A673 (cell line): Measurements from ENCODE around the gene PIPOX. TPM values are rescaled to one million over a fixed set of nuclear protein-coding genes. Genes with fewer than 3 reads are reported as not detected.

ENCODE experiments used
- BruUV-seq: library from RNA; stranded (reverse); fragments of 400-500 nt; replicated peaks from 2 replicates; lab custom pipeline; 2021; lab: Mats Ljungman, UMichigan
- CTCF ChIA-PET: fragments of 300-600 bp; sonication (Branson Sonifier 250); formaldehyde crosslinking; loops from one replicate; lab custom pipeline; 2022; ENCODE audit warnings: antibody characterized with exemption; lab: Charles Lee
- POLR2A ChIA-PET: fragments of 300-600 bp; sonication (Branson Sonifier 250); formaldehyde crosslinking; loops from one replicate; lab custom pipeline; 2022; ENCODE audit warnings: antibody characterized with exemption; ENCODE audit not compliant: low non-redundant PET; lab: Charles Lee
- DNase-seq: peaks from one replicate; pipeline ENCODE4 v3.0.0-alpha.2; 2015; ENCODE audit warnings: low spot score
- H3K27ac ChIP-seq: fragments of 200-600 bp; sonication (generic); 2 replicates; pipeline ENCODE4 v1.5.1; 2016; ENCODE audit warnings: mixed run types, low read depth, mild to moderate bottlenecking, mixed read lengths, antibody characterized with exemption, low read length; ENCODE audit not compliant: poor library complexity, severe bottlenecking
- H3K27me3 ChIP-seq: fragments of 200-600 bp; sonication (generic); replicated peaks from 2 replicates; pipeline ENCODE4 v1.6.1; 2017; ENCODE audit warnings: mixed run types, low read depth, mild to moderate bottlenecking, mixed read lengths, antibody characterized with exemption, low read length; ENCODE audit not compliant: insufficient read depth, poor library complexity
- H3K36me3 ChIP-seq: fragments of 200-600 bp; sonication (generic); 2 replicates; pipeline ENCODE4 v1.6.1; 2016; ENCODE audit warnings: mixed run types, mild to moderate bottlenecking, mixed read lengths, antibody characterized with exemption, low read length; ENCODE audit not compliant: insufficient read depth, poor library complexity, severe bottlenecking
- H3K4me1 ChIP-seq: fragments of 200-600 bp; sonication (generic); 2 replicates; pipeline ENCODE4 v1.6.1; 2017; ENCODE audit warnings: mixed run types, mild to moderate bottlenecking, mixed read lengths, antibody characterized with exemption, low read length; ENCODE audit not compliant: insufficient read depth, poor library complexity, severe bottlenecking
- H3K4me3 ChIP-seq: fragments of 200-600 bp; sonication (generic); 2 replicates; pipeline ENCODE4 v1.5.1; 2016; ENCODE audit warnings: low read depth, mixed run types, mild to moderate bottlenecking, mixed read lengths, low read length; ENCODE audit not compliant: poor library complexity, severe bottlenecking
- H3K9me3 ChIP-seq: fragments of 200-600 bp; sonication (generic); 2 replicates; pipeline ENCODE4 v1.6.1; 2016; ENCODE audit warnings: mixed run types, low read depth, mild to moderate bottlenecking, mixed read lengths, antibody characterized with exemption, low read length; ENCODE audit not compliant: poor library complexity, severe bottlenecking
- CTCF ChIP-seq: fragments of 300-800, 200-600 bp; sonication (generic); conservative IDR thresholded peaks from 2 replicates; pipeline ENCODE4 v1.5.1; 2017; ENCODE audit warnings: low read depth, mild to moderate bottlenecking, antibody characterized with exemption, low read length, moderate library complexity, mixed read lengths
- EZH2 ChIP-seq: fragments of 200-600 bp; sonication (generic); IDR thresholded peaks from 2 replicates; pipeline ENCODE4 v1.6.1; 2017; ENCODE audit warnings: borderline replicate concordance, low read depth, mild to moderate bottlenecking, mixed read lengths, antibody characterized with exemption, low read length; ENCODE audit not compliant: poor library complexity, severe bottlenecking
- intact Hi-C: fragments of 100-400 bp; cut with micrococcal nuclease; formaldehyde crosslinking; loops from one replicate; pipeline ENCODE4 v1.10.0; 2022; ENCODE audit not compliant: unreplicated experiment
- total RNA-seq: library from RNA; stranded (reverse); gene quantifications from 2 replicates; pipeline ENCODE4 v1.2.3, GENCODE V29; 2021

The PIPOX gene
- total RNA-seq, 1 experiment from 2014 or later, result 8.8 TPM

GRCh38 chr17:29008591-29008990 lies 34.4 kb upstream of the PIPOX start:
- H3K27ac ChIP-seq, result no peak overlapping the region
- no peaks in the 10 kb centered on the region for H3K9me3 ChIP-seq
- DNase-seq, result no peak
- BruUV-seq, result no TSS peak
- TF ChIP-seq EZH2, result no peak
- TF ChIP-seq CTCF, result no peak
- peaks cover 5% of the 10 kb centered on the region for H3K4me1 ChIP-seq
- intact Hi-C loops, result no loop called here
- peaks cover 20% of the 10 kb centered on the region for H3K27me3 ChIP-seq
- H3K4me3 ChIP-seq, result no peak overlapping the region
- POLR2A ChIA-PET, result no interaction called here
- CTCF ChIA-PET, result interaction anchor here (1.4 kb wide), 1 partner anchor 109 kb away, joined by 3 read pairs; no protein-coding TSS in a partner anchor
- H3K36me3 ChIP-seq, result no peaks in the 10 kb centered on the region

DNA sequence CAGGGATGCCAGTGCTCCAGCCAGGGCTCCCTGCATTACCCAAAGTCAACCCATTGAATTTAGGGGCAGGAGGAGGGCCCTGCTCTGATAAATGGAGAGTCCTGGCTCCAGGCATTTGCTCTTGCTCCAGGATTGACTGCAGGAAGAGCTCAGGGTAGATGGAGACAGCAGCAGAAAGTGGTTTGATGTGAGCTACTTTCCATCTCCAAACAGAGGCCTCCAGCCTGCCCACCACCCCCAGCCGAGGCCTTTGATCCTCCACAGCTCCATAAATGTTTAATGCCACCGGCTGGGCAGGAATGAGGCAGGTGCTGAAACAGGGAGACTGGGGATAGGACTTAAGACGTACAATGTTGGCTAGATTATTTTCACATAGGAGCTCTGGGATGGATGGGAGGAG lies 32.8 kb upstream of the PIPOX start:
- Histone ChIP-seq H3K4me3 (no peak overlapping the region), H3K27ac (no peak overlapping the region), H3K36me3 (no peaks in the 10 kb centered on the region), H3K4me1 (peaks cover 5% of the 10 kb centered on the region), H3K27me3 (peaks cover 6% of the 10 kb centered on the region), H3K9me3 (no peaks in the 10 kb centered on the region)
- TF ChIP-seq EZH2 (no peak), CTCF (no peak)
- DNase-seq, result no peak
- POLR2A ChIA-PET, result no interaction called here
- CTCF ChIA-PET, result no interaction called here
- BruUV-seq, result no TSS peak
- intact Hi-C loops, result no loop called here

GRCh38 chr17:29010586-29010985 lies 32.4 kb upstream of the PIPOX start:
- H3K4me3 ChIP-seq, result no peak overlapping the region
- intact Hi-C loops, result no loop called here
- DNase-seq, result no peak
- peaks cover 2% of the 10 kb centered on the region for H3K27me3 ChIP-seq
- no peaks in the 10 kb centered on the region for H3K9me3 ChIP-seq
- peaks cover 5% of the 10 kb centered on the region for H3K4me1 ChIP-seq
- ChIA-PET CTCF (interaction anchor here (0.6 kb wide), 1 partner anchor 94 kb away, joined by 3 read pairs; no protein-coding TSS in a partner anchor), POLR2A (no interaction called here)
- BruUV-seq, result no TSS peak
- no peak for TF ChIP-seq EZH2
- no peak for TF ChIP-seq CTCF
- H3K36me3 ChIP-seq, result no peaks in the 10 kb centered on the region
- H3K27ac ChIP-seq, result no peak overlapping the region
